HG02938 (cell line): Measurements from ENCODE around the gene MLEC.
A peak's percentile ranks its signal among the peaks of the same experiment; 100 is the strongest.
"Not testable (repeated sequence)": the region's sequence is repeated elsewhere in the genome, so short reads cannot be mapped to it uniquely, and the experiment has no call there.

Source experiments
- ATAC-seq: cut with Tn5 transposase; IDR thresholded peaks from one replicate; pipeline ENCODE4 v1.9.1; 2021; ENCODE audit warnings: mild to moderate bottlenecking, moderate library complexity; ENCODE audit not compliant: unreplicated experiment

MLEC gene

GRCh38 chr12:120720234-120720986, 33.5 kb downstream of the MLEC start:
- no peak for ATAC-seq

DNA sequence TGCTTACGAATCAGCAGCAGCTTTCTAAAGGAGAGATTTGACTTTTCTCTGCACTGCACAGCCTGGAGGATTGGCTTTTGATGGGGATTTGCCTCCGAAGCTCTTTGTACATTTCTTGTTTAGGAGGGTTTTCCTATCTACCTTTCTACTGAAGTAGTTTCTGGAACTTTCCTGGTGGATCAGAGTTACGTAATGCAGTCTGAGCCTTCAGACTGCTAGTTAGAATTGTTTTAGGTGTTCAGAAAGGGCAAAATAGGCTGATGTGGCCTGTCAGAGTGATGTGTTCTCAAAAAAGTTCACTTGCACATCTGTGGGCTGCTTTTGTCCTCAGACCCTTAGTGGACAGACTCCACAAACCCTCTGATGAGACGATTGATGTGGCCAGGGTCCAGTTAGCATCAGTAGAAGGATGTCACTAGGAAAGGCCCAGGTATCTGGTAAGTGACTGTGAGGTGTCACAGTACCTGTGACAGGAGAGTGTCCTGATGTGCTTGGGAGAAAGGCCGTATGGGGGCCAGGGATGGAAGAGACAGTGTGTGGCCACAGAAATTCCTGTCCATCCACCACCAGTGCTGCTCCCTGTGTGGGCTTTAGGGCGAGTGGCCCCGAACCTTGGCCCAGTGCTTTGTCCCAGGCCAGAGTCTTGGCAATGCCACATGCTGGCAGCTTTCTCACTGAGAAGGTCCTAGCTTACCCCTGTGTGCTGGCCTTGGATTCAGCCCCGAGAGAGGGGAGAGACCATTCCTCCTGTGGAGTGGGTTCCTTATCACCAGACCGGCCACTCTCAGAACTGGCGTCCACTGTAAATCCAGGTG, 34.2 kb downstream of the MLEC start:
- ATAC-seq, result no peak

DNA sequence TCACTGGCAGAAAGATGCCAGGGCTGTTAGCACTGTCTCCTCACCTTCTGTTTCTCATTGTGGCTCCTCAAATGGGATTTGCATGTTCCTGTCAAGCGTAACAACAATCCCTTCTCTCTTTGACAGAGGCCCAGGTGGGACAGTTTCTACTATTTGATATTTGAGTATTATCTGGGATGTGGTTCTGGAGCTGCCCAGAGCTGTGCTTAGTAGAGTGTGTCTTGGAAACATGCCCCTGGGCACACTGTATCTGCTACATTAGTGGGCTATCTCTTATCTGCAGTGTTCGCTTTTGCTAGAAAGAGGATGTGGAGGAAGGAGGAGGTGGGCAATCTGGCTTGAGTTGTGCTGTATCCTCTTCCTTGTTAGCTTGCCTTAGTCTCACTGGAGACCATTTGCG, 34.9 kb downstream of the MLEC start:
- no peak for ATAC-seq

- ATAC-seq, result no peak
Observed at GRCh38 chr12:120722784-120723183, 35.8 kb downstream of the MLEC start.

DNA sequence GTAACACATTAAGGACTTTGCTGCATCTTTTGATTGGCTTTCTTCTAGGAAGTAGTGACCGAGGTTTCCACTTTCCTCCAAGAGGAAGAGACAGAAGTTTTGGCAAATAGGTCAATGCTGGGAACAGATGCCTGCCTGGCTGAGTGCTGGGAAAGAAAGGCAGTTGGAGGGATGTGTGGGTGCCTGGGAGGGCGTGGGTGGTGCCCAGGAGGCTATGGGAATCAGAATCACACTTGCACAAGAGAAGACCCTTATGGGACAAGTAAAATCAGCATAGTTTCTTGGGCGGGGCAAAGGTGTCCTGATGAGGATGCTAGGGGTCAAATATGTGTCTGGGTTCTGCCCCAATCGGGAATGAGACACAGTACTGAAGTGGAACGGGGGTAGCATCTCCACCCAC, 37.8 kb downstream of the MLEC start:
- no peak for ATAC-seq

GRCh38 chr12:120725151-120725658, 38.3 kb downstream of the MLEC start:
- no peak for ATAC-seq

GRCh38 chr12:120725659-120726509, 38.9 kb downstream of the MLEC start, which contains the start of gene ACADS:
Gene ACADS (plus strand): TSS chr12:120725826. CDS start chr12:120725886, 60 bp downstream.
- peak; percentile 79 for ATAC-seq

DNA sequence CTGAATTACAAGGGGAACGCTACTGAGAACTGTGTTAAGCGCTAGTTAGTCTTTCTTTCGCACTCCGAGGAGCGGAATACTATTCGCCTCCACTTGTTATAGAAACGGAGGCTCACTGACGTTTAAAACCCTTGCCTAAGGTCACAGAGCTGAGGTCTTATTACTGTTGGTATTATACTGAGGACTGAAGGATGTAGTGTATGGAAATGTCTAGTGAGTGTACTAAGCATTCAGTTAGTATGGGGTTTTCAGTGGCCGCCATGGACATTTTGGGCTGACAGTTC, 39.5 kb downstream of the MLEC start:
- ATAC-seq, result no peak

GRCh38 chr12:120726961-120727360, 40.0 kb downstream of the MLEC start:
- ATAC-seq, result no peak

DNA sequence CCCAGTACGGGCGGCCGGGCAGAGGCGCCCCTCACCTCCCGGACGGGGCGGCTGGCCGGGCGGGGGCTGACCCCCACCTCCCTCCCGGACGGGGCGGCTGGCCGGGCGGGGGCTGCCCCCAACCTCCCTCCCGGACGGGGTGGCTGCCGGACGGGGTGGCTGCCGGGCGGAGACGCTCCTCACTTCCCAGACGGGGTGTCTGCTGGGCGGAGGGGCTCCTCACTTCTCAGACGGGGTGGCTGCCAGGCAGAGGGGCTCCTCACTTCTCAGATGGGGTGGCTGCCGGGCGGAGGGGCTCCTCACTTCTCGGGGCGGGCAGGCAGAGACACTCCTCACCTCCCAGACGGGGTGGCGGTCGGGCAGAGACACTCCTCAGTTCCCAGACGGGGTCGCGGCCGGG, 45.2 kb downstream of the MLEC start:
- not testable (repeated sequence) for ATAC-seq

DNA sequence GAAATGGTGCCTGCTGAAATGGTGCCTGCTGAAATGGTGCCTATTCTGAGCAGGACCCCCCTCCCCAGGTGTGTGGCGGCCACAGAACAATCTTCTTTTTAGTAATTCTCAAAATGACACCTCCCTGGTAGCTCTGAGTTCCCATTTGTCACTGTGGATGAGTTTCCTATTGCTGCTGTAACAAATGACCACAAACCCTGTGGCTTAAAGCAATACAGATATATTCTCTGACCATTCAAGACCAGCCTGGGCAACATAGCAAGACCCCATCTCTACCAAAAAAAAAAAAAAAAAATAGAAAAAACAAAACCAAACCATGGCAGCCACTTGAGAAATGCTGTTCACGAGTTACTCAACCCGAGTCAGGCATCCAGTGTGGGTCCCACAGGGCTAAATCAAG, 46.6 kb downstream of the MLEC start:
- no peak for ATAC-seq

DNA sequence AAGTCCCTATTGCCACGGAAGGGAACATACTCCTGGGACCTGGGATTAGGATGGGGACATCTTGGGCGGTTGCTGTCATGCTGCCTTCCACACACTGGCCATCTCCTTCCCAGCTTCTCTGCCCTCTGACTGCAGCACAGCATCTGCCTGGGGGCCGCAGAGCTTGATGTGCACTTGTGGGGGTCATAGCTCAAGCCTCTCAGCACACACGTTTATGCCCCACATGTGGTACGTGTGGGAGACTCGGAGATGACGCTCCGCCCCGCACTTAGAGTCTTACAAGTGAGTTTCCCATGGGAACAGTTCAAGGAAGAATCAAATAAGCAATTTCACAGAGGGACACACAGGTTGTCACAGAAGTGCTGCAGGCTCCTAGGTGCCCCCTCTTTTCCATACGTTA, 47.3 kb downstream of the MLEC start:
- ATAC-seq, result no peak

DNA sequence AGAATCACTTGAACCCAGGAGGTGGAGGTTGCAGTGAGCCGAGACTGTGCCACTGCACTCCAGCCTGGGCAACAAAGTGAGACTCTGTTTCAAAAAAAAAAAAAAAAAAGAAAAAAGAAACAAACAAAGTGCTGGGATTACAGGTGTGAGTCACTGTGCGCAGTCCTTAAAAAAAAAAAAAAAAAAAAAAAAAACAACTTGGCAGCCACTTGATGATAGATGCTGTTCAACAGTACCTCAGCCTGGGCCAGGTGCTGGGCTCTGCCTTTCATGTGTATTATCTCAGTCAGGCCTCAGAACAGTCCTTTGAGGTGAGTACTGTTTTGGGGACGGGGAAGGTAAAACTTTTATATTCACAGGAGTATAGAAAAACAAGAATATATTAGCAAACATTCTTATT, 48.2 kb downstream of the MLEC start:
- ATAC-seq, result no peak

DNA sequence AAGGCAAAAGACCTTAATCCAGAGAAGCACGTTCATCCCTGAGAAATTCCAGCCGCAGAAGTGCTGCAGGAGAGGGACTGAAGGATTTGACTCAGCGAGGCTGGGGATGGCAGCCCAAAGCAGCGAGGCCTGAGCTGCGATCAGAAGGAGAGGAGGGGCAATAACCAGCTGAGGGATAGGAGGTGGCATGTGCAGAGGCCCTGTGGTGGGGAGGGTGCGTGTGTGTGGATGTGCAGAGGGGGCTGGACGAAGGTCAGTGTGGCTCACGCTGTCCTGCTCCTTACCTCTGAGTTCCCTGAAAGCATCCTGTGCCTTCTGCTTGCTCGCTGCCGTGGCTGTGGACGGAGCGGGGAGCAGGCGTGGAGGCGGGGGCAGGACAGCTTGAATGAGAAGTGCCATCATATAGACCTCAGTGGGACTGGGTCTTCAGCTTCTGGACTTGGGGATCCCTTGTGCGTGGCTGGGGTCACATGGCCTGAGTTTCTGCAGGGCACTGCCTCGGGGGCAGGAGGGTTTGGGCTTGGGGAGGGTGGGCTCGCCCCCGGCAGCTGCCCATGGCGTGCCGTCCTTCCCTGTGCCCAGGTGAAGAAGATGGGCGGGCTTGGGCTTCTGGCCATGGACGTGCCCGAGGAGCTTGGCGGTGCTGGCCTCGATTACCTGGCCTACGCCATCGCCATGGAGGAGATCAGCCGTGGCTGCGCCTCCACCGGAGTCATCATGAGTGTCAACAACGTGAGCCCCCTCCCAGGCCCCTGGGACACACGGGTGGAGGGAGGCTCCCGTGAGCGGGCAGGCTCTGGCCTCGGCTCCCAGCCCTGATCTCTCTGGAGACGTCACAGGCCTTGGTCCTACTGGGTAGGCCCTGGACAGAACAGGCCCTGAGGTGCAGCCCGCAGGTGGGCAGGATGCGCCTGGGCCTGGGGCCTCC, 49.7 kb downstream of the MLEC start:
- ATAC-seq, result no peak

DNA sequence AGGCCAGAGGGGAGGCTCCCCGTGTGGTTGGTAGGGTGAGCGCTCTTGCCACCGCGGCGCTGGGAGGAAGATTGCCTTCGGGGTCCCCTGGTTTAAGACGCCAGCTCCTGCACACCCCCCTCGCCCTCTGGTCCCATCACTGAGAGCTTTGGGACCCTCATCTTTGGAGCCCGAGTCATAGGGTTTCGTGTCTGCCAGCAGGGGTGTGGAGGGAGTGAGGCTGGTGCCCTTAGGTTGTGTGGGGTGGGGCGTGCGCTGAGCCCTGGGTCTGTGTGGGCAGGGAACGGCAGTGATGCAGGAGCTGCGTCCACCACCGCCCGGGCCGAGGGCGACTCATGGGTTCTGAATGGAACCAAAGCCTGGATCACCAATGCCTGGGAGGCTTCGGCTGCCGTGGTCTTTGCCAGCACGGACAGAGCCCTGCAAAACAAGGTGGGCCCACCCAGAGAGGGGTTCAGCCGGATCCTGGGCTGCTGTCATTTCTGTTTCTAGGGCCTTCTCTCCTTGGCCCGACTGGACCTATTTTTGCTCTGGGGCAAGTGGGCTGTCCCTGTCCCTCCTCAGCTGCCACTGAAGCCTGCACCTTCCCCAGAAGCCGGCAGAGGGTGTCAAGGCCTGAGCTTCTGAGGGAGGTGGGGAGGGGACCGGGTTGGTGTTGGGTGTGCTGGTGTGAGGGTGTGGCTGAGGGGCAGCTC, 50.8 kb downstream of the MLEC start:
- ATAC-seq, result no peak

GRCh38 chr12:120738252-120739030, 51.5 kb downstream of the MLEC start:
- no peak for ATAC-seq

GRCh38 chr12:120739031-120739762, 52.2 kb downstream of the MLEC start:
- ATAC-seq, result no peak
